ENCODE measurements around the gene DAND5.

DNA sequence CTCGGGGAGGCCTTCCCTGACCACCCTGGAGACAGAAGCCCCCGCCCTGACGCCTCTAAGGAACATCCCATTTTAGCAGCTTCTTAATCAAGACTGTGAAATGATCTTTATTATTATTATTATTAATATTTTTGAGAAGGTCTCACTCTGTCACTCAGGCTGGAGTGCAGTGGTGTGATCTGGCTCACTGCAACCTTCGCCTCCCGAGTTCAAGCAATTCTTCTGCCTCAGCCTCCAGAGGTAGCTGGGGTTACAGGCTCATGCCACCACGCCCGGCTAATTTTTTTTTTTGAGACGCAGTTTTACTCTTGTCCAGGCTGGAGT lies 3.6 kb upstream of the DAND5 start:
- TF ChIP-seq, protein P1, sequence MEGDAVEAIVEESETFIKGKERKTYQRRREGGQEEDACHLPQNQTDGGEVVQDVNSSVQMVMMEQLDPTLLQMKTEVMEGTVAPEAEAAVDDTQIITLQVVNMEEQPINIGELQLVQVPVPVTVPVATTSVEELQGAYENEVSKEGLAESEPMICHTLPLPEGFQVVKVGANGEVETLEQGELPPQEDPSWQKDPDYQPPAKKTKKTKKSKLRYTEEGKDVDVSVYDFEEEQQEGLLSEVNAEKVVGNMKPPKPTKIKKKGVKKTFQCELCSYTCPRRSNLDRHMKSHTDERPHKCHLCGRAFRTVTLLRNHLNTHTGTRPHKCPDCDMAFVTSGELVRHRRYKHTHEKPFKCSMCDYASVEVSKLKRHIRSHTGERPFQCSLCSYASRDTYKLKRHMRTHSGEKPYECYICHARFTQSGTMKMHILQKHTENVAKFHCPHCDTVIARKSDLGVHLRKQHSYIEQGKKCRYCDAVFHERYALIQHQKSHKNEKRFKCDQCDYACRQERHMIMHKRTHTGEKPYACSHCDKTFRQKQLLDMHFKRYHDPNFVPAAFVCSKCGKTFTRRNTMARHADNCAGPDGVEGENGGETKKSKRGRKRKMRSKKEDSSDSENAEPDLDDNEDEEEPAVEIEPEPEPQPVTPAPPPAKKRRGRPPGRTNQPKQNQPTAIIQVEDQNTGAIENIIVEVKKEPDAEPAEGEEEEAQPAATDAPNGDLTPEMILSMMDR (IDR thresholded peaks at IDR 0.05; ENCODE audit: low read depth, low read length, poor library complexity, severe bottlenecking), result no peak
- TF ChIP-seq EZH2phosphoT487 (IDR thresholded peaks at IDR 0.05; ENCODE audit: borderline replicate concordance, low read length), result no peak
